SIG-M5 treated with dmso at 0.1 percent for 504 hours (cell line): ENCODE measurements around the gene SPATA4.
"Not testable (repeated sequence)": the region's sequence is repeated elsewhere in the genome, so short reads cannot be mapped to it uniquely, and the experiment has no call there.

Experiments
- DNase-seq: peaks from one replicate; lab custom pipeline; 2025; ENCODE audit not compliant: unreplicated experiment; lab: John Stamatoyannopoulos, UW

The SPATA4 gene

DNA sequence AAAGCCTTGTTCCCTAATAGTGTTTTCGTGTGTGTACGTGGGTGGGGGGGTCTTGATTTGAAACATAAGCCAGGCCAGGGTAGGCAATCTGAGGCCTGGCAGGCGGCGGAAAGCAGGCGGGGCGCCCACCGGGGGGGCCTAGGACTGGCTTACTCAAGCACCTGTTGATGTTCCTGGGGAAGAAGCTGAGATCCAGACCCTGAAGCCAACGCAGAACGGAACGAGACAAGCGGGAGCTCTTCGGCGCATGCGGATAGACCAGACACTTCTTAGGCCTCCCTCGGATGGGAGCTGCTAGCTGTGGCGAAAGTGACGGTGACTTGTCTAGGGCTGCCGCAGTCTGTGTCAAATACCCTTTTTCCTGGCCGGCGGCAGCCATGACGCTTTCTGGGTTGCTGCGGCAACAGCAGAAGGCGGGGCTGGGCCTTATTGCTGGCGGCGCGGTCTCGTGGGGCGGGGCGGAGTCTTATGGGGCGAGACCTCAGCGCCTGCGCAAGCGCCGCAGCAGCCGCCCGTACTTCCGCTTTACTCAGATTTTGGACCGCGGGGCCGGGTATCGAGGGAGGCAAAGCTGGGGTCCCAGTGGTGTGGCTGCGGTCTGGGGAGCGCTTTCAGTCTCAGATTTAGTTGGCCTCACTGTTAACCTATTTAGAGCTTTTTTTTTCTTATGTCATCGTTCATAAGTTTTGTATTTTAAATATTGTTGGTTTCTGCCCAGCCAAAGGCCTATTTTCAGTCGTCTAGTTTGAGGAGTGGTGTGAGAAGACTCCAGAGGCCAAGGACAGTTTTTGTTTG is at the start of gene SPATA4:
Gene SPATA4 (minus strand): TSS at position 402 of the 795 bp plus-strand sequence. CDS start 23 bp downstream, at position 379.
- DNase-seq = peak; percentile 89

DNA sequence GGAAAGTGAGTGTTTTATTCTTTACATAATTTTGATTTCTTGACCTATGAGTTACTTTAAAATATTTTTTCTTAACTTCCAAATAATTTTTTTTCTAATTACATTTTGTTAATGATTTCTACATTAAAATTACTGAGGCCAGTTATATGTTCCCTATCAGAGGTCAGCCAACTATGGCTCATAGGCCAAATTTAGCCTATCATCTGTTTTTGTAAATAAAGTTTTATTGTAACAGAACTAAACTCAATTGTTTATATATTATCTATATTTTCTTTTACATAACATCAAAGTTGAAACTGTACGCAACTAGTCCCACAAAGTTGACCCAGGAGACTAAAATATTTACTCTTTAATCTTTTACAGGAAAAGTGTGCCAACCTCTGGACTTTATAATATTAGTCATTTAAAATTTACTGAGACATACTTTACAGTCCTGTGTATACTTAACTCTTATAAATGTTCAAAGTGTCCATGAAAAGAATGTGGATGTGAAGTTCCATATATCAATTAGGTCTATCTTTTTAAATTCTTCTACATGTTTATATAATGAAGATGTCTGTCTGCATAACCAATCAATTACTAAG is 47.5 kb upstream of the SPATA4 start:
- no peak for DNase-seq

DNA sequence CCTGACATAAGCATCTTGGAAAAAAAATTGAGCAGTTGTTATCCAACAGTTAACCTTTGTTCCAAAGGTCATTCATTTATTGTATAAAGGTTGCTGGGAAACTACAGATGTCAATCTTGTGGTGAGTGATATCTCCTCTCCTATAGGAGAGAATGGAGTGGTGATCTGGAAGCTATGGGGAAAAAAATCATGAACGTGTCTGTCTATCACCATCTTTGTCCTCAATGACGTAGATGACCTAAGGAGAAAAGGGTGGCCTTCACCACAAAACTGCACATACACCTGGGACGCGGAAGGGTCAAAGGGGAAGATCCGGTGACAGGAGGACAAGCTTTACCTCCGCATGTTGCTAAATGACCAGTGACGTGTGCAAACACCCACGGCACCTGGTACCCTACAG is 46.3 kb upstream of the SPATA4 start:
- no peak for DNase-seq

DNA sequence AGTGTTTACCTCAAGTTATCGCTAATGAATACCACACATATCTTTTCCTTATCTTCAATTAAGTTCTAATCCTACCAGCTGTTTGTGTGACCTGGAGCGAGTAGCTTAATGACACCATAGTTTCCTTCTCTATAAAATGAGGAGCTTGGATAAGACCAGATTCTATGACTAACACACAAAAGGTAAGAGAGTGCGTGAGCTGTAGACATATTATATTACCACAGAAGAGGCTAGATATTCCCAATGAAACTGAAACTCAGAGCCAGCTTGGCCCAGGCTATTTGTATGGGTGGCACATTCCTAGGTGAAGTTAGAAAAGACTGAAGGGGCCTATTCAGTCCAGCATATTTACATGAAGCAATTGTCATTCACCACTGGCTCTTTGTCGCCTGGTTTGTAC is 43.4 kb upstream of the SPATA4 start:
- DNase-seq = no peak

DNA sequence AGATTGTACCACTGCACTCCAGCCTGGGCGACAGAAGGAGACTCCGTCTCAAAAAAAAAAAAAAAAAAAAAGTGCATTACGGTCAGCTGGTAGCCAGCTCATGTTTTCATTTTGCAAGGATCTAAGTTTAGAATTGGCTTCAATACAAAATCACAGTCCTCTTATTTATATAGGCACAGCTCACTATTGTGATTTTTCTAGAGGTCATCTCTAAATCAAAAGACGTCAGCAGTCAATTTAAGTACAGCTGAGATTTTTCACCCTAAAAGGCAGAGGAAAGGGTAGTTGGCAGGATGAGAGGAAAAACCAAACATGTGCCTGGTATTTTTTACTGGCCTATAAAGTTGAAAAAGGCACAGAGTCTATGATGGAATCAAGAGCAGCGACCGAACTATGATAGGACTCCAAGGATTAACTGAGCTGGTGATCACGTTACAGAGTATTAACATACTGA is 42.8 kb upstream of the SPATA4 start:
- no peak for DNase-seq

DNA sequence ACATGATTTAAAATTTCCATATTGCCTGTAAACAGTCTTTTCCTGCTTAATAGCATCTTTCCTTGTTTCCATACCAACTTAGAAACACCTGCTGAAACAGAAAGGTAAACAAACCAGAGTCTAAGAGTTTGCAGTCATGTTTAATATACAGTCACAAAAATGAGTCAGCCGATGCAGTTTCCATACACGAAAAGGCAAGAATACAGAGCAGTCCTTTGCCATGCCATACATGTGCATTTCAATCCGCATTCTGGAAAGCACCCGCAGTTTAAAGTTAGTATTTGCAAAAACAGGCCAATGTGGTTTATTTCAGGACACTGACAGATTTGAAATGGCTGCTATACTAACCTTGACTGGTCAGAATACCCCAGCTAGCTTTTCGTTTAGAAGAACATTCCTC is 41.6 kb upstream of the SPATA4 start:
- DNase-seq = no peak

DNA sequence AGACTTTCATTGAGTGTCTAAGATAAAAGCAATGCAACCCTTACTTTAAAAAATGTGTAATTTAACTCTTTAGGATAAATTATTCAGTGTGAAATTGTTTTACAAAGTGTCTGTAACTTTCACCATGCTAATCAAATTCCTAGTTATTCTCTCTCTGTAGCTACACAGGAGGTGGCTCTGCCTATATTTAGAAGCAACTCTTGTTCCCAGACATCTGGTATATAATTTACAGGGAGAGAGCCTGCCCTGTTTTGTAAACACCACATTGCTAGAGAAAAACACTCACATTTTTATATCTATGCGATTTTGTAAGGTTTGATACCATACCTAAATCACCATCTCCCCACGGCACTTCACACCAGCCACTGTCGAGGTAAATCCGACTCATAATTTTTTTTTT is 35.5 kb upstream of the SPATA4 start:
- no peak for DNase-seq

DNA sequence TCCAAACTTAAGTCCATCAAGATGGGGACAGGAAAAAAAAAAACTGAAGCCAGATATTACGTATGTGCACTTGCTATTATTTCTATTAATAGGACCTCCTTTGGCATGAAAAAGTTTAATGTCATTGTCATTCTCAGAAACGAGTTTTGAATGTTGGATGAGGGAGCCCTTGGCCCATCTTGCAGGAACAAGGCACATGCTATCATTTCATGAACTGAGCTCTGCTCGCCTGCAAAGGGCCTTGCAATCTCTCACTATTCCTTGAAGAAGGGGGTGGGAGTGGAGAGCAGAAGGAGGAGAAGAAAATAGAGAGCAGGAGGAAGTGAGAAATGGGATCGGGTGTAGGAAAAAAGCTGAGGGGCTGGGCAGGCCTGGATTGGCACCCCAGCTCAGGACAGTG is 34.3 kb upstream of the SPATA4 start:
- DNase-seq = no peak

DNA sequence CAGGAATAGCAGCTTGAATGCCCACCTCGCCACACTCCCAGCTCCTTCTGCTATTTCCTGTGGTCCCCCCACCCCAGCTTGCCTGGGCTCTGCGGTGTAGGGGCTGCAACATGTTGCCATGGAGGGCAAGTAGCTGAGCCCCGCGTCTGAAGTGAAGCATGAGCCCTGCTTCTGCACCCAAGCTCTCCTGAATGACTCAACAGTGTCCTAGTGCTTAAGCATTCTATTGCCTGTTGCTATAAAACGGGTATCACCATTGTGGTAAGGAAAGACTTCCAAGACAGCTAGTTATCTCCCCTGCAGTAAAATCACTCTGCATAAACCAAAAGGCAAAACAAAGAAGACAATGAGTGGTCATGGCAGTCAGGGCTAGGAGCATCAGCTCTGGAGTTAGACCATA is 31.4 kb upstream of the SPATA4 start:
- no peak for DNase-seq

DNA sequence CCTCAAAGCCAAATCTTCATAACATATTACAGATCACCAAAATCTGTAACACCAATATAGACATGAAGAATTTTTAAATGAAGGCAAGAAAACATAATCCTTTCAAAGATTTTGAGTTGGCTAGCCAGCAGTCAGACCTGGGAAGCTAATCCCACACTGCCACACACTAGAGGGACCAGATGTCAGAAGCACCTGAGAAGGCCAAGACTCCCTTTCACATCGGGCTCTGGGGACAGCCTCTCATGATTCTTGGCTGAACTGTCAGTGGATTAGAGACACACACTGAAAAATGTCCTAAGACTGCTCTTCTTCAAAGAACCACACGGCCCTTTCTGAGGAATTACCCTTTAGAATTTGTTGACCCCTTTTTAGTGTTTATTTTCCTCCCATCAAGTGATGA is 28.2 kb upstream of the SPATA4 start:
- no peak for DNase-seq

DNA sequence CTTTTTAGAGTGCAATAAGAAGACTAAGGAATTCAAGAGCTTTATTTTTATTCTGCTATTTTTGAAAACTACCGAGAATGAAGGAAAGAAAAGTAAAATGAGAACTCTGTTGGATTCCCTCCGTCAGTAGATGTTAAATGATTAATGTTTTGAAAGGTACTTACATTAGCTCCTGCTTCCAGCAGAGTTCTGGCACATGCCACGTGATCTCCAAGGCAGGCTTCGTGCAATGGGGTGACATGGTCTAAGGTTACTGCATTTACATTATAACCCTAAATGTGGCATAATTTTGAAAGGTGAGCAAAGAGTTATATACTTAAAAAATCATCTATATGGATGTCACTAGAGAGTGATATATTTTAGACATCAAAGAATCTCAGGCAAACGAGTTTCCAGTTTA is 26.8 kb upstream of the SPATA4 start:
- DNase-seq = no peak

DNA sequence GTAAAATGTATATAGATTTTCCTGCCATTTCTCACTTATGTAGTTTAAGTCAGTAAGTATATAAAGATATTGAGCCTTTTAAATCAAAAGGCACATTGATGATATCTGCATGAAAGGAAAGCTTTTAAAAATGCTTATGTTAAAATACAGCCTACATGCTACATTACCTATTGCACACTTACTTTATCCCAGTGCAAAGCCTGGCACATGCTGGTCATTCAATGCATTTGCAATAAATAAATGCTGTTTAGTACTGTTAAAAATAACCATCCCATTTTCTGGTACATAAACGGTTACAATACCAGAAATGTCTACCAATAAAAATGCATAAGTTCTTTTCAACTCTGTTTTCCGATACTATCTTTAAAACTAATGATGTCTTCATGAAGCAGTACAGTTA is 22.1 kb upstream of the SPATA4 start:
- no peak for DNase-seq

DNA sequence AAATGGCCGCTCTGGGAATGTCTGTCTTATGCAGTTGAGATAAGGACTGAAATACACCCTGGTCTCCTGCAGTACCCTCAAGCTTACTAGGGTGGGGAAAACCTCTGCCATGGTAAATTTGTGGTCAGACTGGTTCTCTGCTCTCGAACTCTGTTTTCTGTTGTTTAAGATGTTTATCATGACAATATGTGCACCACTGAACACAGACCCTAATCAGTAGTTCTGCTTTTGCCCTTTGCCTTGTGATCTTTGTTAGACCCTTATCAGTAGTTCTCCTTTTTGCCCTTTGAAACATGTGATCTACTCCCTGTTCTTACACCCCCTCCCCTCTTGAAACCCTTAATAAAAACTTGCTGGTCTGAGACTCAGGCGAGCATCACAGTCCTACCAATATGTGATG is 17.0 kb upstream of the SPATA4 start:
- DNase-seq = not testable (repeated sequence)

DNA sequence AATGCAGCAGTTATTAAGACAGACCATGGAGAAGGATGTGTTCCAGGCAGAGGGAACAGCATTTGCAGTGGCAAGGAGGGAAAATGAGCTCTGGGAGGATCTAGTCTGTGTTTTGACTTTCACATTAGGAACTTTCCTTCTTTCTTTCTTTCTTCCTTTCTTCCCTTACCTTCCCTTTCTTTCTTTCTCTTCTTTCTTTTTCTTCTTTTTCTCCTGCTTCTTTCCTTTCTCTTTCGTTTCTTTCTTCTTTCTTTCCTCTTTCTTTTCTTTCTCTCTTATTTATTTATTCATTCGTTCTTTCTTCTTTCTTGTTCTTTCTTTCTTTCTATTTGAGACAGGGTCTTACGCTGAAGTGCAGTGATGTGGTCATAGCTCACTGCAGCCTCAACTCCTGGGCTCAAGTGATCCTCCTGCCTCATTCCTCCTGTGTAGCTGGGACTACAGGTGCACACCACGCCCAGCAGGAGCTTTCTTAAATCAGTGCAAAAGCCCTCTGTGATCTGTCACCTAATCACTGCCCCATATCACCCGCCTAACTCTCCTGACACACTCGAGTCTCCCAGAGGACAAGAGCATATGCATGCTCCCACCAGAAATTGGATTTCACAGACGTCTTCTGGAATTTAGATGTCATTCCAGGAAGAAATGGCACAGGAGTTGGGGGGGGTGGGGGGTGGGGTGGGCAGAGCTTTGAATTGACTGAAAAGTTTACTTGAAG is 15.4 kb upstream of the SPATA4 start:
- DNase-seq = no peak

DNA sequence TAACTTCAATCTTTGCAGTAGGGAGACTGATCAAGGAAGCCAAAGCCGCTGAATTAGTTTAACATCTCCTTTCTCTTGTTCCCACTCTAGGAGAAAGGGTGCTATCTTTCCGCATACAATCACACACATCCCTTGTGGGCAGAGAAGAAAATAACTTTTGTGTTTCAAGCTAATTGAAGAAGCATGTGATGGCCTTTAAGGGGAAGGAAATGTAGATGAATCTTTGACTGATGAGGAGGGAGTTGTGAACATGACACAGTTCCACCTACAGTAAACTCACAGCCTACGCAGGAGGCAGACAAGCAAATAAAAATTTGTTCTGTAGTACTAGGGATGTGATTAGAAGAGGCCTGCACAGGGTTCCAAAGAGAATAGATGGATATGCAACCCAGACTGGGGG is 14.7 kb upstream of the SPATA4 start:
- DNase-seq = no peak

DNA sequence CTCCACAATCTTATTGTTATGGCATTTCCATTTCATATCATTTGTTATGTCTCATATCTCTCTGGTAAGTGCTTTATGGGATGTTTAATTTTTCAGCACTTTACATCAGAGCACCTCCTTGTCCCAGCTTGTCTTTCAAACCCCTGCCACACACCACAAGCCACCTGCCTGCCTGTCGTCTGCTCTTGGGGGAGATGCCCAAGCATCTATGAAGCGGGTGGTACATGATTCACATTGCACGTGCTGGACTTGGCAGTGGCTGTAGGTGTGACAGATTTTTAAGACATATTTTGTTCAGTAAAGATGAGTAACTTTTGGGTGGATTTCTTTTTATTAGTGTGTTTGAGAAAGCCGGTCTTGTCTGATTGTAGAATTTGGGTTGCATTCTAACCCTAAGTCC is 14.2 kb upstream of the SPATA4 start:
- no peak for DNase-seq

DNA sequence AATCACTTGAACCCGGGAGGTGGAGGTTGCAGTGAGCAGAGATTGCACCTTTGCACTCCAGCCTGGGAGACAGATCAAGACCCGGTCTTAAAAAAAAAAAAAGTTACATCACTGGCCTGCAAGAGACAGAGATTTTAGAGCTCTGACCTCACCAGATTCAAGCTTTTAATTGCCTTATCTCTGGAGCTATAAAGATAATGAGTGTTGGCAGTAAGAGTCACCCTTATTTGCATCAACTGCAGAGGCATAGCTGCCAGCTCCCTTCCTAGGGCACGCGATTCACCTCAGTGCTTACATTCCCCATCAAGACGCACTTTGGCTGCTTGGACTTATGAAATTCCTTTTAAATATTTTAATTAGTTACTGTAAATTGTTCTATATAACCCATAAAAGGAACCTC is 12.5 kb upstream of the SPATA4 start:
- DNase-seq = no peak

DNA sequence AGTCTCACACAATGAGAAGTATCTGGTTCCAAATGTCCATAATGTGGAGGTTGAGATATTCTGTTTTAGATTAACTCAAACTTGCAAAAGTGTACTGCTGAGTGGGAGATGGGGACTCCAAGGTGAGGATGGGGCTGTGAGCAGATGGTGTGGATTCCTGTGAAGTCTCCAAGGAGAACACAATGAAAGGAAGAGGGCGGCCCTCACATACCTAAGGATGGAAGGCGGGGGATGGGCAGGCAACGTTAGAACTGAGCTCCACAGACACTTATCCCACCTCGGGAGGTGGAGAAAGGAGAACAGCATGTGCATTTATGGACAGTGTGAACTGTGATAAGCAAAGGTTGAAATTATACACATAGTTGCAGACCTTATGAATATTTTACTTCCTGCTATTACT is 9.9 kb upstream of the SPATA4 start:
- no peak for DNase-seq

DNA sequence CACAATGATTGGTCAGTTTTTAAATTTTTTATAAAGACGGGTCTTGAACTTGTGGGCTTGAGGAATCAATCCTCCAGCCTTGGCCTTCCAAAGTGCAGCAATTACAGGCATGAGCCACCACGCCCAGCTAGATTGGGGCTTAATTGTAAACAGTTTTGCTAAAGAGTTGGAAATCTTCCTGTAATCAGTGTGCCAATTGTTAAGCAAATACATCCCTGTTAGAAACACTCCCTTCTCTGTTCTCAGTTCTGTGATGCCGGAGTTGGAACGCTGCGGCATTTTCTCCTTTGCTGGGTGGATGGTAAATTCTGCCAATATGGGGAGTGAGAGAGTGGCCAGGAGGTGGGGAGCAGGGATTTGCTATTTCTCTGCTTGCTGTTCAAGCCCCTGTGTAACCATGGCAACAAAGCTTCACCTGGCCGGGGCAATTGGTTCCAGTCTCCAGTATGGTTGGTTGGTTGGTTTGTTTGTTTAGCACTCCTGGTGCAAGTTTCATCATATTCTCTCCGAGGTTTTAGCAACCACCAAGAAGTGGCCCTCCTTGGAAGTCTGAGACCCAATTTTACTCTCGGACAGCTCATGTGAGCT is 3.0 kb upstream of the SPATA4 start:
- DNase-seq = no peak

DNA sequence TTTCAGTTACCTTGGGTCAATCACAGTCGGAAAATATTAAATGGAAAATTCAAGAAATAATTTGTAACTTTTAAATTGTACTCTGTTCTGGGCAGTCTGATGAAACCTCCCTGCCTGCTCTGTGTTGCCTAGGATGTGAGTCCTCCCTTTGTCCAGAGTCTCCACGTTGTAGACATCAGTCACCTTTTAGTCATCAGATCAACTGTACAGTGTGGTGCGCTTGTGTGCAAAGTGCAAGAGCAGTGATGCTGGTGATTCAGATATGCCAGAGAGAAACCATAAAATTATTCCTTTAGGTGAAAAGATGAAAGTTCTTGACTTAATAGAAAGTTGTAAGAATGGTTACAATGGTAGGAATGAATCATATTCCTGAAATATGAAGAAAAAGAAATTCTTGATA is 1.4 kb downstream of the SPATA4 start:
- DNase-seq = no peak

DNA sequence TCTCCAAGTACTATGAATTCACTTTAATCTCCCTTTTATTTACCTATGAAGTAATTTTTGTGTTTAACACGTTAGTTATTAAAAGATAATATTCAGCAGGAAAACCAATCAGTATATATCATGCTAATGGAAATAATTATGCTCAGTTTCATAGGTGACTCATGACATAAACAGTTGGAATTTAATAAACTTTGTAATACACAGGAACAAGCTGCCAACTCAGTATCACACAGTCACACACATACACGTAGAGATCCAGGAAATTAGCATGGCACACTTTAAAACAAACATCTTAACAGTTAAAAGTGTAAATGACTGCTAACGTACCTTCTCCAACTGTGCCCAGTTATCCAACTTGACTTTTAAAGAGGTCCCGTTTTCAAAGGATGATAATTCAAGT is 2.3 kb downstream of the SPATA4 start:
- no peak for DNase-seq

DNA sequence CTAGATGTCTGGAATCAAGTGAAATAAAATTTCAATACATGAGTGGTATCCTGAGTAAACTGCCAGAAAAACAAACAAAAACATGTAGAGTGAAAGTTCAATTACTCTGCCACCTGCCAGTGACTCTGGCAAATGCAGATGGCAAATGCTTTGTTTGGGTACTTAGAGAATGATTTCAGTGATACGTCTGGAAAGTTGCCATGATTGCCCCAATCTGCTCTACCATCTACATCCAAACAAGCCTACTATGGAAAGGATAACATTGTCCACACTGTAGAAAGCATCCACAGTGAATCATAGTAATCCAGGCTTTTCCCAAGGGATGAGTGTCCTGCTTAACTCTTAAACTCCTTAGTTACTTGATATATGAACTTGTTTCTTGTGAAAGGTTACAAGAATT is 3.4 kb downstream of the SPATA4 start:
- DNase-seq = no peak
